Measurements from ENCODE around the gene MROH8. TPM values are rescaled to one million over a fixed set of nuclear protein-coding genes. Genes with fewer than 3 reads are reported as not detected.

The MROH8 gene
- total and polyA plus RNA-seq, 8 donors, result 1.1 to 6.9 (median 1.5) TPM

GRCh38 chr20:37172836-37173235, 6.5 kb downstream of the MROH8 start:
- TF ChIP-seq CTCF (IDR thresholded peaks at IDR 0.05), result no peak
- H3K9me3 ChIP-seq, result no peaks in the 10 kb centered on the region
- no peak overlapping the region for H3K27ac ChIP-seq
- DNase-seq, result no peak
- no peak overlapping the region for H3K4me3 ChIP-seq
- peaks cover 0 to 4% (median 0%) of the 10 kb centered on the region in 3 donors for H3K4me1 ChIP-seq
- no peak for ATAC-seq
- WGBS, 2 donors, result 91 to 97% methylated on average over 4 of the region's 4 CpGs
- intact Hi-C loops (cut with DNase I), result no loop called here
- no peak for FAIRE-seq
- H3K27me3 ChIP-seq, result no peaks in the 10 kb centered on the region
- no peaks in the 10 kb centered on the region for H3K36me3 ChIP-seq

GRCh38 chr20:37166867-37167266, 12.5 kb downstream of the MROH8 start:
- H3K27me3 ChIP-seq, result no peaks in the 10 kb centered on the region
- no peaks in the 10 kb centered on the region for H3K9me3 ChIP-seq
- no peak overlapping the region for H3K4me3 ChIP-seq
- no peak for TF ChIP-seq CTCF (IDR thresholded peaks at IDR 0.05)
- no peak for DNase-seq
- ATAC-seq, result no peak
- H3K4me1 ChIP-seq, result no peaks in the 10 kb centered on the region
- H3K27ac ChIP-seq, result no peak overlapping the region
- FAIRE-seq, result no peak
- intact Hi-C loops (cut with DNase I), result no loop called here
- 97 to 98% methylated on average over 5 of the region's 5 CpGs for WGBS, 2 donors
- H3K36me3 ChIP-seq, result no peaks in the 10 kb centered on the region

GRCh38 chr20:37165031-37165430, 14.3 kb downstream of the MROH8 start:
- no peak overlapping the region for H3K27ac ChIP-seq
- intact Hi-C loops (cut with DNase I), result no loop called here
- no peaks in the 10 kb centered on the region for H3K9me3 ChIP-seq
- no peak overlapping the region for H3K4me3 ChIP-seq
- ATAC-seq, result no peak
- no peak for FAIRE-seq
- no peaks in the 10 kb centered on the region for H3K36me3 ChIP-seq
- no peak for DNase-seq
- 94 to 97% methylated on average over 1 of the region's 1 CpG for whole genome bisulfite sequencing, 2 donors
- no peaks in the 10 kb centered on the region for H3K4me1 ChIP-seq
- TF ChIP-seq CTCF (IDR thresholded peaks at IDR 0.05), result no peak
- no peaks in the 10 kb centered on the region for H3K27me3 ChIP-seq

- no peaks in the 10 kb centered on the region for H3K9me3 ChIP-seq
- FAIRE-seq, result no peak
- H3K4me3 ChIP-seq, result no peak overlapping the region
- no peak for ATAC-seq
- DNase-seq, result no peak
- intact Hi-C loops (cut with DNase I), result no loop called here
- no peak for TF ChIP-seq CTCF (IDR thresholded peaks at IDR 0.05)
- no peaks in the 10 kb centered on the region for H3K4me1 ChIP-seq
- no peaks in the 10 kb centered on the region for H3K36me3 ChIP-seq
- no peaks in the 10 kb centered on the region for H3K27me3 ChIP-seq
- 87 to 91% methylated on average over 4 of the region's 4 CpGs for WGBS, 2 donors
- H3K27ac ChIP-seq, result no peak overlapping the region
Observed at GRCh38 chr20:37163832-37164554, 15.4 kb downstream of the MROH8 start.

- no peaks in the 10 kb centered on the region for H3K36me3 ChIP-seq
- no peak for DNase-seq
- H3K27ac ChIP-seq, result no peak overlapping the region
- 78 to 89% methylated on average over 6 of the region's 6 CpGs for WGBS, 2 donors
- H3K27me3 ChIP-seq, result no peaks in the 10 kb centered on the region
- intact Hi-C loops (cut with DNase I), result no loop called here
- no peak for TF ChIP-seq CTCF (IDR thresholded peaks at IDR 0.05)
- no peaks in the 10 kb centered on the region for H3K4me1 ChIP-seq
- no peak overlapping the region for H3K4me3 ChIP-seq
- no peaks in the 10 kb centered on the region for H3K9me3 ChIP-seq
- ATAC-seq, result no peak
- FAIRE-seq, result no peak
Observed at GRCh38 chr20:37162646-37163045, 16.7 kb downstream of the MROH8 start.

Data from pancreas (tissue), 10 donors.